HG03103 (cell line): ENCODE measurements around the gene NUDC.
A peak's percentile ranks its signal among the peaks of the same experiment; 100 is the strongest.
"Not testable (repeated sequence)": the region's sequence is repeated elsewhere in the genome, so short reads cannot be mapped to it uniquely, and the experiment has no call there.

Experiments
- ATAC-seq: cut with Tn5 transposase; IDR thresholded peaks from one replicate; pipeline ENCODE4 v1.9.1; 2021; ENCODE audit warnings: low read depth; ENCODE audit not compliant: unreplicated experiment

NUDC gene

GRCh38 chr1:26981146-26981846 is 59.8 kb downstream of the NUDC start:
- ATAC-seq: no peak

GRCh38 chr1:26983863-26984262 is 62.3 kb downstream of the NUDC start:
- ATAC-seq: no peak

DNA sequence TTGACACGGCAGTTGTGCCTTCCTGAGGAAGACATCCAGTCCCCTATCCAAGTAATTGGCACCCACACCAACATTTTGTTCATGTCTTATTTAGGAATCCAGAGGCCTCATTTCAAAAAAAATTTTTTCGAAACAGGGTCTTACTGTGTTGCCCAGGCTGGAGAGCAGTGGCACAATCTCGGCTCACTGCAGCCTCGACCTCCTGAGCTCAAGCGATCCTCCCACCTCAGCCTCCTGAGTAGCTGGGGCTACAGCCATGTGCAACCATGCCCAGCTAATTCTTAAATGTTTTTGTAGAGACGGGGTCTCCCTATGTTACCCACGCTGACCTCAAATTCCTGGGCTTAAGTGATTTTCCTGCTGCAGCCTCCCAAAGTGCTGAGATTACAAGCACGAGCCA is 62.7 kb downstream of the NUDC start:
- ATAC-seq: no peak

DNA sequence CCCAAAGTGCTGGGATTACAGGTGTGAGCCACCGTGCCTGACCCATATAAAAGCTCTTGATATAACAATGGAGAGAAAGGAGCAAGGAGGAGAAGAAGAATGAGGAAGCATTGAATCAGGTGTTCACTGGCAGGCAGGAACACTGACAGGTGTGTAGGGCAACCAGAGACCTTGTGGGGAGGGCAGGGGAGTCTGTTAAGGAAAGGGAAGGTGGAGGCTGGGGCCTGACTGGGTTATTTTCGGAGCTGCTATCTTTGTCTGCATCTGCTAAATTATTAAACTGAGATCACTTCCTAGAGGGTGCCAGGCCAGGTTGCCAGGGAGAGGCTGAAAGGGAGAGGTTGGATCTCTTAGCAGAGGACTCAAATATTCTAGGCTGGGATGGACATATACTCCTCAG is 65.1 kb downstream of the NUDC start:
- ATAC-seq: no peak

DNA sequence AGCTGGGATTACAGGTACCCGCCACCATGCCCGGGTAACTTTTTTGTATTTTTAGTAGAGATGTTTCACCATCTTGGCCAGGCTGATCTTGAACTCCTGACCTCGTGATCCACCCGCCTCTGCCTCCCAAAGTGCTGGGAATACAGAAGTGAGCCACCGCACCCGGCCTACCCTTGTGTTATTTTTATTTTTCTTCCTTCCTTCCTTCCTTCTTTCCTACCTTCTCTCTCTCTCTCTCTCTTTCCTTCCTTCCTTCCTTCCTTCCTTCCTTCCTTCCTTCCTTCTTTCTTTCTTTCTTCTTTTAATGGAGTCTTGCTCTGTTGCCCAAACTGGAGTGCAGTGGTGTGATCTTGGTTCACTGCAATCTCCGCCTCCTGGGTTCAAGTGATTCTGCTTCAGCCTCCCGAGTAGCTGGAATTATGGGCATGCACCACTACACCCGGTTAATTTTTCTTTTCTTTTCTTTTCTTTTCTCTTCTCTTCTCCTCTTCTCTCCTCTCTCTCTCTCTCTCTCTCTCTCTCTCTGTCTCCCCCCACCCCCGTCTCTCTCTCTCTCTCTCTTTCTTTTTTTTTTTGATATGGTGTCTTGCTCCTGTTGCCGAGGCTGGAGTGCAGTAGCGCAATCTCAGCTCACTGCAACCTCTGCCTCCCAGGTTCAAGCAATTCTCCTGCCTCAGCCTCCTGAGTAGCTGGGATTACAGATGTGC is 68.0 kb downstream of the NUDC start:
- not testable (repeated sequence) for ATAC-seq

- no peak for ATAC-seq
These were observed 70.0 kb downstream of the NUDC start for GRCh38 chr1:26991310-26992116.

GRCh38 chr1:26993237-26994019 is 71.9 kb downstream of the NUDC start, which contains the start of gene TRNP1:
TRNP1 (plus strand) TSS chr1:26993692; CDS start chr1:26993787, 95 bp downstream.
- ATAC-seq: peak; percentile 47

- no peak for ATAC-seq
These were observed 72.7 kb downstream of the NUDC start for GRCh38 chr1:26994020-26994786.

- no peak for ATAC-seq
These were observed 73.4 kb downstream of the NUDC start for GRCh38 chr1:26994787-26995517.

GRCh38 chr1:26996024-26996423 is 74.5 kb downstream of the NUDC start:
- no peak for ATAC-seq
